GM10248 (cell line): ENCODE measurements around the gene CDK9.

ENCODE experiments used
- CTCF ChIA-PET: fragments of 300-600 bp; sonication (Branson Sonifier 250); formaldehyde crosslinking; extraction: SDS; loops from one replicate; lab custom pipeline; 2021; ENCODE audit warnings: antibody characterized with exemption; lab: Yijun Ruan, JAX
- POLR2A ChIA-PET: fragments of 350-650 bp; sonication (Branson Sonifier 250); formaldehyde crosslinking; extraction: SDS; loops from one replicate; lab custom pipeline; 2020; ENCODE audit warnings: antibody characterized with exemption; lab: Yijun Ruan, JAX
- DNase-seq: peaks from one replicate; pipeline ENCODE4 v3.0.0; 2012; ENCODE audit errors: extremely low spot score
- CTCF ChIP-seq: IDR thresholded peaks from 2 replicates; pipeline ENCODE4 v1.5.1; 2012; ENCODE audit warnings: mild to moderate bottlenecking, low read depth; ENCODE audit errors: extremely low read depth, missing control alignments, control extremely low read depth

Gene CDK9

GRCh38 chr9:127770905-127771569, 14.8 kb upstream of the CDK9 start:
- ChIA-PET CTCF (interaction anchor here (1.0 to 7.6 kb wide), 8 partner anchors 10 to 150 kb away, joined by 3 to 41 read pairs (median 8); partner anchors contain the start of genes CDK9 and TOR2A), POLR2A (interaction anchor here (0.6 to 1.2 kb wide), 5 partner anchors 14 to 320 kb away, joined by 3 to 7 read pairs (median 3); partner anchors contain the start of genes LRSAM1, RPL12, ST6GALNAC4 and TOR2A)
- TF ChIP-seq CTCF = no peak
- DNase-seq = peak; percentile 97

- ChIA-PET POLR2A (interaction anchor here (0.6 to 1.2 kb wide), 5 partner anchors 14 to 321 kb away, joined by 3 to 7 read pairs (median 3); partner anchors contain the start of genes LRSAM1, RPL12, ST6GALNAC4 and TOR2A), CTCF (interaction anchor here (1.0 to 7.6 kb wide), 10 partner anchors 8 to 149 kb away, joined by 3 to 41 read pairs (median 8); partner anchors contain the start of genes CDK9 and TOR2A)
- DNase-seq = no peak
- no peak for TF ChIP-seq CTCF
Measured at GRCh38 chr9:127771570-127772189, 14.2 kb upstream of the CDK9 start.

GRCh38 chr9:127772603-127773002, 13.2 kb upstream of the CDK9 start:
- no peak for DNase-seq
- no peak for TF ChIP-seq CTCF
- POLR2A ChIA-PET = no interaction called here
- CTCF ChIA-PET = interaction anchor here (1.2 to 7.6 kb wide), 6 partner anchors 9 to 149 kb away, joined by 3 to 41 read pairs (median 7); partner anchors contain the start of genes CDK9 and TOR2A

GRCh38 chr9:127773272-127773671, 12.6 kb upstream of the CDK9 start:
- ChIA-PET CTCF (interaction anchor here (1.2 to 7.6 kb wide), 5 partner anchors 9 to 148 kb away, joined by 3 to 41 read pairs (median 6); partner anchors contain the start of genes CDK9 and TOR2A), POLR2A (no interaction called here)
- no peak for TF ChIP-seq CTCF
- DNase-seq = no peak

- ChIA-PET CTCF (interaction anchor here (1.4 to 7.6 kb wide), 4 partner anchors 8 to 96 kb away, joined by 3 to 41 read pairs (median 6); partner anchors contain the start of genes CDK9 and TOR2A), POLR2A (no interaction called here)
- DNase-seq = no peak
- no peak for TF ChIP-seq CTCF
Measured at GRCh38 chr9:127773981-127774380, 11.9 kb upstream of the CDK9 start.
